Natural killer cell (primary cell): ENCODE results near the gene STK38L. TPM values are rescaled to one million over a fixed set of nuclear protein-coding genes. Genes with fewer than 3 reads are reported as not detected.

ENCODE experiments used
- ATAC-seq, 3 donors: fragments of 150-1000 bp in 2 of 3; fragments of 200-7000 bp in 1 of 3; cut with Tn5 transposase; 1 replicate in 1 of 3; 2 replicates in 2 of 3; pipeline ENCODE4 v1.10.0; 2021; ENCODE audit warnings: mild to moderate bottlenecking in 2 of 3, moderate library complexity in 2 of 3
- DNase-seq, 2 donors: peaks; one replicate each; pipeline versions ENCODE4 v3.0.0 to v3.0.0-alpha.2; 2013 to 2021; ENCODE audit warnings: mixed read lengths in 1 of 2
- H3K27ac ChIP-seq: one replicate; pipeline ENCODE4 v1.5.1; 2013; ENCODE audit warnings: mild to moderate bottlenecking, low read length
- H3K27me3 ChIP-seq: one replicate; pipeline ENCODE4 v1.6.1; 2013; ENCODE audit warnings: low read length; ENCODE audit not compliant: control insufficient read depth, insufficient read depth
- H3K36me3 ChIP-seq: one replicate; pipeline ENCODE4 v1.6.1; 2013; ENCODE audit warnings: low read length; ENCODE audit not compliant: control insufficient read depth, insufficient read depth
- H3K4me1 ChIP-seq: one replicate; pipeline ENCODE4 v1.6.1; 2013; ENCODE audit warnings: low read length; ENCODE audit not compliant: control insufficient read depth, insufficient read depth
- H3K4me3 ChIP-seq: one replicate; pipeline ENCODE4 v1.5.1; 2013; ENCODE audit warnings: low read length
- H3K9me3 ChIP-seq: one replicate; pipeline ENCODE4 v1.6.1; 2013; ENCODE audit warnings: low read length; ENCODE audit not compliant: control insufficient read depth, insufficient read depth
- H3K27ac Mint-ChIP-seq, 2 donors: one replicate each; pipeline ENCODE4 v1.8.0; 2022; ENCODE audit warnings: mild to moderate bottlenecking in 2 of 2, mixed read lengths in 2 of 2, moderate library complexity in 1 of 2
- H3K27me3 Mint-ChIP-seq, 2 donors: one replicate each; pipeline ENCODE4 v1.8.0; 2022; ENCODE audit warnings: low read depth in 2 of 2, mixed read lengths in 2 of 2
- H3K36me3 Mint-ChIP-seq: one replicate; pipeline ENCODE4 v1.8.0; 2022; ENCODE audit warnings: mixed read lengths
- H3K4me1 Mint-ChIP-seq, 2 donors: one replicate each; pipeline ENCODE4 v1.8.0; 2022; ENCODE audit warnings: mixed read lengths in 2 of 2
- H3K4me3 Mint-ChIP-seq: one replicate; pipeline ENCODE4 v1.8.0; 2022; ENCODE audit warnings: mild to moderate bottlenecking, moderate library complexity, mixed read lengths
- H3K9me3 Mint-ChIP-seq, 2 donors: one replicate each; pipeline ENCODE4 v1.8.0; 2022; ENCODE audit warnings: mixed read lengths in 2 of 2
- WGBS: methylation state at CpG from one replicate; pipeline ENCODE4 v1.1.7; 2013; ENCODE audit warnings: missing lambda C conversion rate; ENCODE audit not compliant: insufficient coverage; 5-methylcytosine and 5-hydroxymethylcytosine counted together
- intact Hi-C: fragments of 100-400 bp; cut with micrococcal nuclease; formaldehyde crosslinking; loops from one replicate; pipeline ENCODE4 v1.14.2; 2022
- total RNA-seq, 4 donors: library from RNA; stranded (reverse); fragments of 120-200 nt in 1 of 4; gene quantifications; one replicate each; pipeline versions ENCODE4 v1.2.3 to v1.2.4, GENCODE V29; 2013 to 2022
- TF ChIP-seq, protein P1 (sequence below): fragments of 200-600 bp; IDR thresholded peaks from one replicate; pipeline ENCODE4 v1.8.0; 2022; ENCODE audit warnings: antibody characterized with exemption

STK38L gene
- total RNA-seq, 3 donors from 2014 or later (not counting 1 experiment from before 2014, with no cell fraction given): 14.0 to 17.0 (median 15.0) TPM

DNA sequence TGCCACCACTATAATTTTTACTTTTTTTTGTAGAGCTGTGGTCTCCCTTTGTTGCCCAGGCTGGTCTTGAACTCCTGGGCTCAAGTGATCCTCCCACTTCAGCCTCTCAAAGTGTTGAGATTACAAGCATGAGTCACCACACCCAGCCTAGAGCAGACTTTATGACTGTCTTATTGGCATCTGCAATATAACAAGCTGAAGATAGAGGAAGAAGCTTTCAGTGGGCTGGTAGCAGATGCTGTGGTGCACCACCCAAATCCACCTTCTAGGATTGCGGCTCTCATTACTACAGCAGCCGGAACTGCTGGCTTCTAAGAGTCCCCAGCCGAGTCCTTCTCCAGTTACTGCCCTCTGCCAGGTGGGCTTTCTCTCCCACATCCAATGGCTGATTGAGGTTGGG, 7.6 kb upstream of the STK38L start:
- WGBS: 100% methylated on average over 3 of the region's 3 CpGs
- Histone ChIP-seq H3K9me3 (no peaks in the 10 kb centered on the region), H3K27me3 (no peaks in the 10 kb centered on the region), H3K4me3 (no peak overlapping the region), H3K36me3 (no peaks in the 10 kb centered on the region), H3K4me1 (no peaks in the 10 kb centered on the region), H3K27ac (no peak overlapping the region)
- Mint-ChIP-seq H3K36me3 (peaks cover 5% of the 10 kb centered on the region), H3K27ac (no peak overlapping the region), H3K9me3 (no peaks in the 10 kb centered on the region), H3K4me3 (no peak overlapping the region), H3K27me3 (peaks cover 2 to 14% of the 10 kb centered on the region in 2 donors), H3K4me1 (peaks cover 0 to 5% of the 10 kb centered on the region in 2 donors)
- TF ChIP-seq, protein P1, sequence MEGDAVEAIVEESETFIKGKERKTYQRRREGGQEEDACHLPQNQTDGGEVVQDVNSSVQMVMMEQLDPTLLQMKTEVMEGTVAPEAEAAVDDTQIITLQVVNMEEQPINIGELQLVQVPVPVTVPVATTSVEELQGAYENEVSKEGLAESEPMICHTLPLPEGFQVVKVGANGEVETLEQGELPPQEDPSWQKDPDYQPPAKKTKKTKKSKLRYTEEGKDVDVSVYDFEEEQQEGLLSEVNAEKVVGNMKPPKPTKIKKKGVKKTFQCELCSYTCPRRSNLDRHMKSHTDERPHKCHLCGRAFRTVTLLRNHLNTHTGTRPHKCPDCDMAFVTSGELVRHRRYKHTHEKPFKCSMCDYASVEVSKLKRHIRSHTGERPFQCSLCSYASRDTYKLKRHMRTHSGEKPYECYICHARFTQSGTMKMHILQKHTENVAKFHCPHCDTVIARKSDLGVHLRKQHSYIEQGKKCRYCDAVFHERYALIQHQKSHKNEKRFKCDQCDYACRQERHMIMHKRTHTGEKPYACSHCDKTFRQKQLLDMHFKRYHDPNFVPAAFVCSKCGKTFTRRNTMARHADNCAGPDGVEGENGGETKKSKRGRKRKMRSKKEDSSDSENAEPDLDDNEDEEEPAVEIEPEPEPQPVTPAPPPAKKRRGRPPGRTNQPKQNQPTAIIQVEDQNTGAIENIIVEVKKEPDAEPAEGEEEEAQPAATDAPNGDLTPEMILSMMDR: no peak
- intact Hi-C loops: no loop called here
- DNase-seq (no peak), ATAC-seq (no peak)

DNA sequence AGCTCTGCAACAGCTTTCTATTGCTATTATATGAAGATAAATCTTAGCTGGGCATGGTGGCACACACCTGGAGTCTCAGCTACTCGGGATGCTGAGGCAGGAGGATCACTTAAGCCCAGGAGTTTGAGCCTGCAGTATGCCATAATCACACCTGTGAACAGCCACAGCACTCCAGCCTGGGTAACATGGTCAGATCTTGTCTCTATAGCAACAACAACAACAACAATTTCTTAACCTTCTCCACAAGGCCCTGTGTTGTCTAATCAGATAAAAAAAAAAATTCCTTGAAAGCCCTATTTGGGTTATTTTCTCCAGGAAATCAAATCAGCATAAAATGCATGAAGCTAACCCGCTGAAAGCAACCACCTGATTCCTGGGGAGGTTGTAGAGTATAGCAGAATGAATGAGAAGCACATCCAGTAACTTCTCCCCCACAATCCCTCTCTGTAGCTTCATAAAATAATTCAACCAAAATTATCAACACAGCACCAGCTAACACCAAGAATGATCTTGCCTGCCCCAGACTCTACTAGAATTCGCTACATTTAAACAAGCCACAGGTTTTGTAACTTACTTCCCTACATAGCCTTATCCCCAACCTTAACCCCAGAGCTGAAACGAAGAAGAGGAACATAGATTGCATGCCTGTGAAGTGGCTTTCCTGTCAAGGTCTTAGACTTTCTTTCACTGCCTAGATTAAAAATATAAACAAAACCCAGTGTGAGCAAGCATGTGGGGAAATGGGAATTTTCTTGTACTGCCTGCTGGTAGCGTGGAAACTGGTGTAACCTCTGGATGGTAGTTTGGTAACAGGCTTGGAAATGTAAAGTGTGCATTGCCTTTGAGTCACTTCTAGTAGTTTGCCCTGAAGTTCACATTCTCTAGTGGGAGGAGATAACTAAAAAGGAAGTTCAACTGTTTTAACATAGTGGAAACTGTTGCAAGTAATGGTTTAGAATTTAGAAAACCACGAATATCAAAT, 6.0 kb upstream of the STK38L start:
- H3K27ac ChIP-seq: peak overlapping the region; percentile 52
- ATAC-seq (peak in 2 of 3 donors; percentile 43 to 72), DNase-seq (peak in 1 of 2 donors; percentile 23)
- 40% methylated on average over 4 of the region's 6 CpGs for WGBS
- no peak overlapping the region for H3K4me3 Mint-ChIP-seq
- peaks cover 1% of the 10 kb centered on the region for H3K36me3 Mint-ChIP-seq
- peaks cover 0 to 2% of the 10 kb centered on the region in 2 donors for H3K27me3 Mint-ChIP-seq
- no peaks in the 10 kb centered on the region for H3K4me1 ChIP-seq
- intact Hi-C loops: no loop called here
- H3K9me3 ChIP-seq: no peaks in the 10 kb centered on the region
- peaks cover 0 to 5% of the 10 kb centered on the region in 2 donors for H3K4me1 Mint-ChIP-seq
- no peaks in the 10 kb centered on the region for H3K36me3 ChIP-seq
- TF ChIP-seq, protein P1: no peak
- H3K27ac Mint-ChIP-seq: peak overlapping the region; percentile 3 to 55
- no peak overlapping the region for H3K4me3 ChIP-seq
- no peaks in the 10 kb centered on the region for H3K9me3 Mint-ChIP-seq
- no peaks in the 10 kb centered on the region for H3K27me3 ChIP-seq

DNA sequence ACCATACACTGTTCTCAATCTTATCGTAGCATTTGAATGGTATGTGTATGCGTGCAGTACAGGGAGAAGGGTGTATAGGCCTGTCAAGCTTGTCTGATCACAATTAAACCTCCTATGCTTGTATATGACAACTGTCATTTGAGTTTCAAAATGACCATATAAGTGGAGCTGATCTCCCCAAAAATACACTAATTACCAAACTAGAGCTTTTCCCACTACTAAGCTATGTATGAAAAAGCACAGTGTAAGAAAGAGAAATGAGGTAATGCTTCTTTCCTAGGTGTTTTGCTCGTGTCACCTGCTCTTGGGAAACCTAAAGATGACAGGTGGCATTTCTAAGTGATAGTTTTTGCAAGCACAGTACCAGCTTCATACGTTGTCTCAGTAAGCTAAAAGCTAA, 1.1 kb upstream of the STK38L start:
- WGBS: 86% methylated on average over 2 of the region's 4 CpGs
- intact Hi-C loops: no loop called here
- TF ChIP-seq, protein P1: no peak
- Mint-ChIP-seq H3K4me1 (peaks cover 27 to 36% of the 10 kb centered on the region in 2 donors), H3K27me3 (no peaks in the 10 kb centered on the region), H3K27ac (peak overlapping the region; percentile 92 to 94), H3K9me3 (no peaks in the 10 kb centered on the region), H3K4me3 (peak overlapping the region; percentile 98), H3K36me3 (no peaks in the 10 kb centered on the region)
- no peaks in the 10 kb centered on the region for H3K9me3 ChIP-seq
- no peak for DNase-seq
- H3K36me3 ChIP-seq: no peaks in the 10 kb centered on the region
- H3K4me3 ChIP-seq: no peak overlapping the region
- H3K27ac ChIP-seq: peak overlapping the region; percentile 83
- H3K4me1 ChIP-seq: peaks cover 15% of the 10 kb centered on the region
- H3K27me3 ChIP-seq: no peaks in the 10 kb centered on the region
- no peak for ATAC-seq
